GM18502 (cell line): ENCODE measurements around the gene SCTR.

Experiments used
- ATAC-seq: cut with Tn5 transposase; IDR thresholded peaks from one replicate; pipeline ENCODE4 v1.9.1; 2021; ENCODE audit warnings: mild to moderate bottlenecking; ENCODE audit not compliant: unreplicated experiment, poor library complexity

SCTR gene

GRCh38 chr2:119488245-119489214 is 35.8 kb downstream of the SCTR start:
- no peak for ATAC-seq

GRCh38 chr2:119487434-119488244 is 36.6 kb downstream of the SCTR start:
- peak; percentile 76 for ATAC-seq

GRCh38 chr2:119486886-119487285 is 37.4 kb downstream of the SCTR start:
- no peak for ATAC-seq

- ATAC-seq: no peak
These were observed 38.0 kb downstream of the SCTR start for GRCh38 chr2:119486196-119486827.

GRCh38 chr2:119485336-119486110 is 38.8 kb downstream of the SCTR start:
- no peak for ATAC-seq

- no peak for ATAC-seq
These were observed 39.4 kb downstream of the SCTR start for GRCh38 chr2:119484834-119485233.

- ATAC-seq: no peak
These were observed 40.2 kb downstream of the SCTR start for GRCh38 chr2:119483896-119484718.

GRCh38 chr2:119483395-119483753 is 40.9 kb downstream of the SCTR start:
- no peak for ATAC-seq

GRCh38 chr2:119482481-119483394 is 41.5 kb downstream of the SCTR start:
- no peak for ATAC-seq

- no peak for ATAC-seq
These were observed 42.5 kb downstream of the SCTR start for GRCh38 chr2:119481501-119482455.

- no peak for ATAC-seq
These were observed 43.6 kb downstream of the SCTR start for GRCh38 chr2:119480718-119481142.

GRCh38 chr2:119480184-119480583 is 44.1 kb downstream of the SCTR start:
- no peak for ATAC-seq

- no peak for ATAC-seq
These were observed 45.3 kb downstream of the SCTR start for GRCh38 chr2:119478978-119479295.

GRCh38 chr2:119478188-119478977 is 45.9 kb downstream of the SCTR start:
- ATAC-seq: no peak

- no peak for ATAC-seq
These were observed 47.2 kb downstream of the SCTR start for GRCh38 chr2:119477113-119477505.

GRCh38 chr2:119476301-119477112 is 47.8 kb downstream of the SCTR start:
- peak; percentile 79 for ATAC-seq
